Stimulated activated CD8-positive, alpha-beta memory T cell treated with anti-CD3 and anti-CD28 coated beads, Interleukin-12 subunit alpha, Interleukin-12 subunit beta, amount 100 ng/mL, for 24 hours (primary cell): ENCODE measurements around the gene CYP26C1.
"Not testable (repeated sequence)": the region's sequence is repeated elsewhere in the genome, so short reads cannot be mapped to it uniquely, and the experiment has no call there.

Experiments used
- DNase-seq: peaks from one replicate; pipeline ENCODE4 v3.0.0-alpha.2; 2020; ENCODE audit errors: extremely low read depth

CYP26C1 gene

GRCh38 chr10:93076871-93077270, 16.3 kb downstream of the CYP26C1 start:
- no peak for DNase-seq

GRCh38 chr10:93077860-93078337, 17.3 kb downstream of the CYP26C1 start:
- DNase-seq = no peak

GRCh38 chr10:93079663-93080349, 19.2 kb downstream of the CYP26C1 start:
- DNase-seq = no peak

- DNase-seq = no peak
Measured at GRCh38 chr10:93080350-93081046, 19.9 kb downstream of the CYP26C1 start.

- no peak for DNase-seq
Measured at GRCh38 chr10:93081318-93081717, 20.7 kb downstream of the CYP26C1 start.

- no peak for DNase-seq
Measured at GRCh38 chr10:93081834-93082233, 21.2 kb downstream of the CYP26C1 start.

- DNase-seq = no peak
Measured at GRCh38 chr10:93083743-93084539, 23.3 kb downstream of the CYP26C1 start.

GRCh38 chr10:93085272-93085859, 24.8 kb downstream of the CYP26C1 start:
- DNase-seq = no peak

GRCh38 chr10:93086289-93086688, 25.7 kb downstream of the CYP26C1 start:
- no peak for DNase-seq

GRCh38 chr10:93087846-93088245, 27.2 kb downstream of the CYP26C1 start:
- no peak for DNase-seq

- no peak for DNase-seq
Measured at GRCh38 chr10:93088466-93088865, 27.9 kb downstream of the CYP26C1 start.

- no peak for DNase-seq
Measured at GRCh38 chr10:93090619-93091018, 30.0 kb downstream of the CYP26C1 start.

- DNase-seq = no peak
Measured at GRCh38 chr10:93091960-93092359, 31.4 kb downstream of the CYP26C1 start.

GRCh38 chr10:93095225-93095624, 34.6 kb downstream of the CYP26C1 start:
- no peak for DNase-seq

GRCh38 chr10:93096901-93097300, 36.3 kb downstream of the CYP26C1 start:
- no peak for DNase-seq

GRCh38 chr10:93097386-93097785, 36.8 kb downstream of the CYP26C1 start:
- DNase-seq = no peak

- no peak for DNase-seq
Measured at GRCh38 chr10:93098816-93099215, 38.2 kb downstream of the CYP26C1 start.

- no peak for DNase-seq
Measured at GRCh38 chr10:93099670-93100069, 39.1 kb downstream of the CYP26C1 start.

- DNase-seq = not testable (repeated sequence)
Measured at GRCh38 chr10:93101148-93101547, 40.5 kb downstream of the CYP26C1 start.

GRCh38 chr10:93103953-93104352, 43.4 kb downstream of the CYP26C1 start:
- no peak for DNase-seq

GRCh38 chr10:93106631-93107072, 46.1 kb downstream of the CYP26C1 start:
- DNase-seq = no peak
